Anterior cingulate cortex (tissue), 58 donors: ENCODE results near the gene OR2K2.
"Not testable (repeated sequence)": the region's sequence is repeated elsewhere in the genome, so short reads cannot be mapped to it uniquely, and the experiment has no call there.

Source experiments
- DNase-seq, 58 donors: peaks; one replicate each; lab custom pipeline; 2025; lab: John Stamatoyannopoulos, UW

The OR2K2 gene

GRCh38 chr9:111298731-111299598 is 31.1 kb downstream of the OR2K2 start:
- DNase-seq: peak in 20 of 58 donors; percentile 1 to 80 (median 18)

- DNase-seq: peak in 7 of 58 donors; percentile 1 to 60 (median 9)
Observed at GRCh38 chr9:111298111-111298510, 31.9 kb downstream of the OR2K2 start.

- DNase-seq: no peak
Observed at GRCh38 chr9:111297066-111297824, 32.8 kb downstream of the OR2K2 start.

GRCh38 chr9:111294691-111295451 is 35.2 kb downstream of the OR2K2 start:
- peak in 8 of 58 donors; percentile 14 to 82 (median 30) for DNase-seq

- DNase-seq: no peak
Observed at GRCh38 chr9:111287127-111287526, 42.9 kb downstream of the OR2K2 start.

GRCh38 chr9:111284703-111285102 is 45.3 kb downstream of the OR2K2 start:
- no peak for DNase-seq

GRCh38 chr9:111282845-111283244 is 47.2 kb downstream of the OR2K2 start:
- no peak for DNase-seq

GRCh38 chr9:111280795-111281194 is 49.2 kb downstream of the OR2K2 start:
- not testable (repeated sequence) for DNase-seq
